ENCODE measurements around the gene NLN. TPM values are rescaled to one million over a fixed set of nuclear protein-coding genes. Genes with fewer than 3 reads are reported as not detected.
A peak's percentile ranks its signal among the peaks of the same experiment; 100 is the strongest.

Gene NLN
- total RNA-seq, 2 experiments from 2014 or later: 1.4 to 2.5 TPM

DNA sequence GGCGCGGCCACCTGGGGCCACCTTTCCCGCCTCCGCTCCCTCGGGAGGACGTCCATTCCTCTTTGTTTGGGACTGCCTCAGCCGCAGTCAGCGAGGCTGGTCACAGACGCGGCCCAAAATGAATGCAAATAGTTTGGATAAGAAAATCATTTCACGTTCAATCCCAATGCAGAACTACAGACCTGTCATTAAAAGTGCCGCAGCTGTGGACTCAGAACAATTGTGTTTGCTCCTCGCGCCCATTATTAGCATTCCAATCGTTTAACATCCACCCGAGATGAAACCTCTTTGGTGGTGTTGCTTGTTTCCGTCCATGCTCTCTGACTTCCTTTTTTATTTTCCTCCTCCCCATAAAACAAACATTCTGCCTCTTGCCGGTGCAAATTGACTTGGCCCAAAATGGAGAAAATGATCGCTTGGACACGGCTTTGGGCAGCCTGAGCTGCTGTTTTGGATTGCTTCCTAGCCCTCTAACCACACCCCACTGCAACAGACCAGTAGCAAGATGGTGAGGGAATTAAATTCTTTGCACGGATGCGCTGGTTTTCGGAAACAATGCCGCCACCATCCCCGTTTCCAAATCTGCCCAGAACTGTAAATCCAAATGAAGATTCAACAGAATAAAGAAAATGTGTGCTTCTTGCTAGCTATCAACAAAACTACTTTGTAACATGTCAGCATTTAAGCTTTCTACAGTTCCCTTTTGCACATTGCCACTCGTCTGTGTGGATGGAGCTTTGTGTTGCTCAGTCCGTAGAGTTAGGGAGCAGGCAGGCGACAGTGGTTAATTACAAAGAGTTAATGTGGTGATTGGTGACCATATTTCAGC is 784 bp downstream of the NLN start:
- H3K9me3 Mint-ChIP-seq: no peaks in the 10 kb centered on the region
- Histone ChIP-seq H3K4me1 (ENCODE audit: insufficient read depth, low read length) (peaks cover 27% of the 10 kb centered on the region), H3K36me3 (ENCODE audit: insufficient read depth, low read length) (peaks cover 8% of the 10 kb centered on the region), H3K9me3 (ENCODE audit: control insufficient read depth in 1 of 2, insufficient read depth in 1 of 2, low read length in 2 of 2) (no peaks in the 10 kb centered on the region), H3K27ac (ENCODE audit: low read depth in 1 of 2, low read length in 2 of 2) (no peak overlapping the region), H3K4me3 (ENCODE audit: low read length) (peak overlapping the region; percentile 88), H3K27me3 (ENCODE audit: control insufficient read depth in 1 of 2, insufficient read depth in 2 of 2, low read length in 2 of 2) (no peaks in the 10 kb centered on the region)
- DNase-seq (peak in 3 of 14 experiments; percentile 6 to 21 (median 20)), ATAC-seq (ENCODE audit: poor library complexity) (no peak)
- ChIA-PET CTCF (interaction anchor here (0.7 kb wide), 1 partner anchor 332 kb away, joined by 3 read pairs; no protein-coding TSS in a partner anchor), POLR2A (interaction anchor here (0.6 to 4.9 kb wide), 11 partner anchors 15 to 421 kb away, joined by 3 to 86 read pairs (median 8); partner anchors contain the start of genes CENPK, ERBIN, PPWD1 and SHLD3)
- peak overlapping the region; percentile 86 for H3K27ac Mint-ChIP-seq
- intact Hi-C loops (cut with DNase I, micrococcal nuclease): loop anchor here (2.0 to 5.0 kb wide), 3 partner anchors 98 to 420 kb away; partner anchors contain the start of genes ERBIN (in 2 of the 2), SREK1 (in 2 of the 2), SHLD3 (in 1 of the 2) and TRAPPC13 (in 1 of the 2)
- TF ChIP-seq, protein P1, sequence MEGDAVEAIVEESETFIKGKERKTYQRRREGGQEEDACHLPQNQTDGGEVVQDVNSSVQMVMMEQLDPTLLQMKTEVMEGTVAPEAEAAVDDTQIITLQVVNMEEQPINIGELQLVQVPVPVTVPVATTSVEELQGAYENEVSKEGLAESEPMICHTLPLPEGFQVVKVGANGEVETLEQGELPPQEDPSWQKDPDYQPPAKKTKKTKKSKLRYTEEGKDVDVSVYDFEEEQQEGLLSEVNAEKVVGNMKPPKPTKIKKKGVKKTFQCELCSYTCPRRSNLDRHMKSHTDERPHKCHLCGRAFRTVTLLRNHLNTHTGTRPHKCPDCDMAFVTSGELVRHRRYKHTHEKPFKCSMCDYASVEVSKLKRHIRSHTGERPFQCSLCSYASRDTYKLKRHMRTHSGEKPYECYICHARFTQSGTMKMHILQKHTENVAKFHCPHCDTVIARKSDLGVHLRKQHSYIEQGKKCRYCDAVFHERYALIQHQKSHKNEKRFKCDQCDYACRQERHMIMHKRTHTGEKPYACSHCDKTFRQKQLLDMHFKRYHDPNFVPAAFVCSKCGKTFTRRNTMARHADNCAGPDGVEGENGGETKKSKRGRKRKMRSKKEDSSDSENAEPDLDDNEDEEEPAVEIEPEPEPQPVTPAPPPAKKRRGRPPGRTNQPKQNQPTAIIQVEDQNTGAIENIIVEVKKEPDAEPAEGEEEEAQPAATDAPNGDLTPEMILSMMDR (IDR thresholded peaks at IDR 0.05): no peak
- H3K36me3 Mint-ChIP-seq (ENCODE audit: low read depth): peaks cover 18% of the 10 kb centered on the region
- peaks cover 26% of the 10 kb centered on the region for H3K4me1 Mint-ChIP-seq (ENCODE audit: low read depth)
- no peaks in the 10 kb centered on the region for H3K27me3 Mint-ChIP-seq
- peak overlapping the region; percentile 95 for H3K4me3 Mint-ChIP-seq

DNA sequence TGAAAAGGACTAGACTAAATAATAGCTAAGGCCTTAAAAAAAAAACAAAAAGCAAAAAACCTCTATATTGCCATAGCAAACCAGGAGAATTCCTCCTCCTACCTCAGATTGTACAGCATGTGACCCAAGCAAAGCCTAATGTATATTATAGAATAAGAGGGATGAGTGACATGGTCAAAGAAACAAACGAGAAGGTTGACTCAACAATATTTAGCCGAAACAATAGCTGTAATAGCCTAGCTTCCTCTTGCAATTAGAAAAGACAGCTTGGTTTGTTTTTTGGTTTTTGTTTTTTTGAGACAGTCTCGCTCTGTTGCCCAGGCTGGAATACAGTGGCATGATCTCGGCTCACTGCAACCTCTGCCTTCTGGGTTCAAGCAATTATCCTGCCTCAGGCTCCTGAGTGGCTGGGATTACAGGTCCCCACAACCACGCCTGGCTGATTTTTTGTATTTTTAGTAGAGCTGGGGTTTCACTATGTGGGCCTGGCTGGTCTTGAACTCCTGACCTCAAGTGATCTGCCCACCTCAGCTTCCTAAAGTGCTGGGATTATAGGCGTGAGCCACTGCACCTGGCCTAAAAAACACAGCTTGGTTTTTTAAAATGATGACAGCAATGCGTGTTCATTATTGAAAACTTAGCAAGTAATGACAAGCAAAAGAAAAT is 5.6 kb downstream of the NLN start:
- CTCF ChIA-PET: no interaction called here
- TF ChIP-seq, protein P1 (IDR thresholded peaks at IDR 0.05): no peak
- Histone ChIP-seq H3K4me3 (ENCODE audit: low read length) (no peak overlapping the region), H3K36me3 (ENCODE audit: insufficient read depth, low read length) (no peaks in the 10 kb centered on the region), H3K4me1 (ENCODE audit: insufficient read depth, low read length) (peaks cover 7% of the 10 kb centered on the region), H3K27me3 (ENCODE audit: control insufficient read depth in 1 of 2, insufficient read depth in 2 of 2, low read length in 2 of 2) (no peaks in the 10 kb centered on the region), H3K9me3 (ENCODE audit: control insufficient read depth in 1 of 2, insufficient read depth in 1 of 2, low read length in 2 of 2) (no peaks in the 10 kb centered on the region), H3K27ac (ENCODE audit: low read depth in 1 of 2, low read length in 2 of 2) (no peak overlapping the region)
- Mint-ChIP-seq H3K27ac (no peak overlapping the region), H3K4me3 (no peak overlapping the region), H3K36me3 (ENCODE audit: low read depth) (peaks cover 4% of the 10 kb centered on the region), H3K9me3 (no peaks in the 10 kb centered on the region), H3K27me3 (no peaks in the 10 kb centered on the region), H3K4me1 (ENCODE audit: low read depth) (peaks cover 12% of the 10 kb centered on the region)
- ATAC-seq (ENCODE audit: poor library complexity) (no peak), DNase-seq (no peak)
- POLR2A ChIA-PET: interaction anchor here (0.6 to 1.6 kb wide), 3 partner anchors 9 to 416 kb away, joined by 3 to 4 read pairs (median 3); partner anchors contain the start of gene SREK1
- intact Hi-C loops (cut with DNase I, micrococcal nuclease): no loop called here

GRCh38 chr5:65728218-65728617 is 6.2 kb downstream of the NLN start:
- Mint-ChIP-seq H3K4me3 (no peak overlapping the region), H3K36me3 (ENCODE audit: low read depth) (no peaks in the 10 kb centered on the region), H3K9me3 (no peaks in the 10 kb centered on the region), H3K27me3 (no peaks in the 10 kb centered on the region), H3K27ac (no peak overlapping the region), H3K4me1 (ENCODE audit: low read depth) (peaks cover 6% of the 10 kb centered on the region)
- Histone ChIP-seq H3K27me3 (ENCODE audit: control insufficient read depth in 1 of 2, insufficient read depth in 2 of 2, low read length in 2 of 2) (no peaks in the 10 kb centered on the region), H3K9me3 (ENCODE audit: control insufficient read depth in 1 of 2, insufficient read depth in 1 of 2, low read length in 2 of 2) (no peaks in the 10 kb centered on the region), H3K4me1 (ENCODE audit: insufficient read depth, low read length) (peaks cover 1% of the 10 kb centered on the region), H3K27ac (ENCODE audit: low read depth in 1 of 2, low read length in 2 of 2) (no peak overlapping the region), H3K36me3 (ENCODE audit: insufficient read depth, low read length) (no peaks in the 10 kb centered on the region), H3K4me3 (ENCODE audit: low read length) (no peak overlapping the region)
- CTCF ChIA-PET: interaction anchor here (0.5 kb wide), 1 partner anchor 275 kb away, joined by 5 read pairs; no protein-coding TSS in a partner anchor
- POLR2A ChIA-PET: interaction anchor here (0.6 to 1.6 kb wide), 2 partner anchors 10 to 416 kb away, joined by 3 read pairs; partner anchors contain the start of gene SREK1
- TF ChIP-seq, protein P1 (IDR thresholded peaks at IDR 0.05): no peak
- ATAC-seq (ENCODE audit: poor library complexity) (no peak), DNase-seq (no peak)
- intact Hi-C loops (cut with DNase I, micrococcal nuclease): no loop called here

Measured in CD4-positive, alpha-beta T cell (primary cell).